ENCODE measurements around the gene NEGR1. TPM values are rescaled to one million over a fixed set of nuclear protein-coding genes. Genes with fewer than 3 reads are reported as not detected.
A peak's percentile ranks its signal among the peaks of the same experiment; 100 is the strongest.

Gene NEGR1
- total RNA-seq, 4 donors from 2014 or later: 34.5 to 58.8 (median 48.5) TPM

GRCh38 chr1:72122099-72122880, 160.0 kb downstream of the NEGR1 start:
- peaks cover 0 to 4% (median 0%) of the 10 kb centered on the region in 4 donors for H3K4me1 ChIP-seq
- H3K9me3 ChIP-seq: no peaks in the 10 kb centered on the region
- H3K27ac ChIP-seq (replicated peaks in 1 of 4): peak overlapping the region in 3 of 4 donors; percentile 2 to 37 (median 15)
- 69% methylated on average over 4 of the region's 4 CpGs for WGBS
- no peak for TF ChIP-seq CTCF (IDR thresholded peaks at IDR 0.05)
- peak in 1 of 2 donors; percentile 28 for TF ChIP-seq POLR2AphosphoS5 (IDR thresholded peaks at IDR 0.05)
- no peak for TF ChIP-seq POLR2A (IDR thresholded peaks at IDR 0.05; ENCODE audit: low read depth)
- no peak for TF ChIP-seq EP300 (IDR thresholded peaks at IDR 0.05)
- intact Hi-C loops (cut with DNase I): no loop called here
- DNase-seq (ENCODE audit: extremely low spot score): no peak
- H3K36me3 ChIP-seq: no peaks in the 10 kb centered on the region
- no peak overlapping the region for H3K4me3 ChIP-seq
- no peaks in the 10 kb centered on the region for H3K27me3 ChIP-seq

- Histone ChIP-seq H3K27ac (replicated peaks in 1 of 4) (no peak overlapping the region), H3K27me3 (no peaks in the 10 kb centered on the region), H3K36me3 (no peaks in the 10 kb centered on the region), H3K4me1 (peaks cover 0 to 5% (median 2%) of the 10 kb centered on the region in 4 donors), H3K9me3 (no peaks in the 10 kb centered on the region), H3K4me3 (no peak overlapping the region)
- DNase-seq (ENCODE audit: extremely low spot score): no peak
- TF ChIP-seq EP300 (IDR thresholded peaks at IDR 0.05): no peak
- no peak for TF ChIP-seq POLR2A (IDR thresholded peaks at IDR 0.05; ENCODE audit: low read depth)
- no peak for TF ChIP-seq CTCF (IDR thresholded peaks at IDR 0.05)
- no peak for TF ChIP-seq POLR2AphosphoS5 (IDR thresholded peaks at IDR 0.05)
- intact Hi-C loops (cut with DNase I): no loop called here
- WGBS: 81% methylated on average over 1 of the region's 1 CpG
These were observed 162.8 kb downstream of the NEGR1 start for GRCh38 chr1:72119491-72119890.

GRCh38 chr1:72117621-72118020, 164.7 kb downstream of the NEGR1 start:
- Histone ChIP-seq H3K27ac (replicated peaks in 1 of 4) (no peak overlapping the region), H3K4me3 (no peak overlapping the region), H3K36me3 (no peaks in the 10 kb centered on the region), H3K27me3 (no peaks in the 10 kb centered on the region), H3K9me3 (no peaks in the 10 kb centered on the region), H3K4me1 (peaks cover 0 to 5% (median 2%) of the 10 kb centered on the region in 4 donors)
- intact Hi-C loops (cut with DNase I): no loop called here
- WGBS: 95% methylated on average over 2 of the region's 2 CpGs
- no peak for TF ChIP-seq EP300 (IDR thresholded peaks at IDR 0.05)
- no peak for TF ChIP-seq POLR2A (IDR thresholded peaks at IDR 0.05; ENCODE audit: low read depth)
- no peak for TF ChIP-seq POLR2AphosphoS5 (IDR thresholded peaks at IDR 0.05)
- TF ChIP-seq CTCF (IDR thresholded peaks at IDR 0.05): no peak
- DNase-seq (ENCODE audit: extremely low spot score): no peak

- Histone ChIP-seq H3K4me3 (no peak overlapping the region), H3K9me3 (no peaks in the 10 kb centered on the region), H3K4me1 (peaks cover 0 to 5% (median 2%) of the 10 kb centered on the region in 4 donors), H3K27me3 (no peaks in the 10 kb centered on the region), H3K27ac (replicated peaks in 1 of 4) (no peak overlapping the region), H3K36me3 (no peaks in the 10 kb centered on the region)
- DNase-seq (ENCODE audit: extremely low spot score): no peak
- no peak for TF ChIP-seq POLR2AphosphoS5 (IDR thresholded peaks at IDR 0.05)
- TF ChIP-seq CTCF (IDR thresholded peaks at IDR 0.05): no peak
- no peak for TF ChIP-seq POLR2A (IDR thresholded peaks at IDR 0.05; ENCODE audit: low read depth)
- TF ChIP-seq EP300 (IDR thresholded peaks at IDR 0.05): no peak
- 76% methylated on average over 2 of the region's 2 CpGs for WGBS
- intact Hi-C loops (cut with DNase I): no loop called here
These were observed 167.0 kb downstream of the NEGR1 start for GRCh38 chr1:72115290-72115689.
